K562 (cell line): Measurements from ENCODE around the gene DMXL1. TPM values are rescaled to one million over a fixed set of nuclear protein-coding genes. Genes with fewer than 3 reads are reported as not detected.

Experiments
- ATAC-seq: fragments of 200-7000 bp; cut with Tn5 transposase; 3 replicates; pipeline ENCODE4 v1.9.1; 2020; ENCODE audit warnings: moderate library complexity
- BruUV-seq: library from RNA; stranded (reverse); fragments of 400-500 nt; replicated peaks from 2 replicates; lab custom pipeline; 2021; lab: Mats Ljungman, UMichigan
- CTCF ChIA-PET: fragments of 300-600 bp; formaldehyde crosslinking; extraction: SDS; loops from one replicate; lab custom pipeline; 2021; ENCODE audit warnings: low intra/inter-chr PET ratio; lab: Yijun Ruan, JAX
- POLR2A ChIA-PET: fragments of 300-600, 350-650 bp; sonication (Branson Sonifier 250); formaldehyde crosslinking; extraction: SDS; loops from one replicate; lab custom pipeline; 2021; ENCODE audit warnings: antibody characterized with exemption, inconsistent platforms; lab: Yijun Ruan, JAX
- DNase-seq, 4 experiments: peaks; one replicate each; pipeline versions ENCODE4 v3.0.0 to v3.0.0-alpha.2; 2011 to 2018; ENCODE audit warnings: low spot score in 3 of 4, mixed read lengths in 3 of 4; ENCODE audit errors: extremely low read depth in 1 of 4
- FAIRE-seq: peaks from 2 replicates; lab custom pipeline; 2011; peaks lifted over from hg19 to GRCh38; lab: Jason Lieb, UNC
- H2AFZ ChIP-seq: 2 replicates; pipeline ENCODE4 v1.6.0; 2011; ENCODE audit warnings: low read depth, low read length, control low read depth, inconsistent platforms
- H3K27ac ChIP-seq: fragments of 200-600 bp; 3 replicates; pipeline ENCODE4 v1.8.0; 2011; ENCODE audit warnings: low read depth, mild to moderate bottlenecking, control low read depth, inconsistent platforms, low read length, moderate library complexity, mixed read lengths; ENCODE audit errors: extremely low read depth
- H3K27me3 ChIP-seq, 2 experiments: fragments of 300-600 bp in 1 of 2; 2 replicates in 1 of 2; 3 replicates in 1 of 2; pipeline versions ENCODE4 v1.6.0 to v1.8.0; 2011; ENCODE audit warnings: inconsistent platforms in 2 of 2, low read length in 2 of 2, mild to moderate bottlenecking in 1 of 2, mixed read lengths in 1 of 2, moderate library complexity in 1 of 2; ENCODE audit not compliant: control insufficient read depth in 2 of 2, insufficient read depth in 2 of 2
- H3K36me3 ChIP-seq: fragments of 300-600 bp; 3 replicates; pipeline ENCODE4 v1.8.0; 2011; ENCODE audit warnings: mild to moderate bottlenecking, low read length, inconsistent platforms; ENCODE audit not compliant: control insufficient read depth, insufficient read depth
- H3K4me1 ChIP-seq, 2 experiments: fragments of 200-600 bp in 1 of 2; replicated peaks in 1 of 2; 2 replicates in 1 of 2; 3 replicates in 1 of 2; pipeline versions ENCODE4 v1.5.1 to v1.8.0; 2011; ENCODE audit warnings: inconsistent platforms in 2 of 2, low read length in 2 of 2, mild to moderate bottlenecking in 1 of 2, mixed read lengths in 1 of 2, moderate library complexity in 1 of 2; ENCODE audit not compliant: control insufficient read depth in 2 of 2, insufficient read depth in 2 of 2
- H3K4me2 ChIP-seq: 2 replicates; pipeline ENCODE4 v1.6.1; 2011; ENCODE audit warnings: low read length, control low read depth, inconsistent platforms, mixed read lengths; ENCODE audit not compliant: insufficient read depth
- H3K4me3 ChIP-seq: fragments of 200-600 bp; sonication (generic), shearing (Covaris generic); 2 replicates; pipeline ENCODE4 v1.5.1; 2016; ENCODE audit warnings: control low read depth, inconsistent platforms
- H3K79me2 ChIP-seq: fragments of 200-600 bp; 3 replicates; pipeline ENCODE4 v1.8.0; 2011; ENCODE audit warnings: low read length, inconsistent platforms; ENCODE audit not compliant: control insufficient read depth, insufficient read depth
- H3K9ac ChIP-seq, 2 experiments: 2 replicates each; pipeline versions ENCODE4 v1.6.0 to v1.6.1; 2011; ENCODE audit warnings: low read depth in 2 of 2, low read length in 2 of 2, control low read depth in 1 of 2, inconsistent platforms in 1 of 2, mild to moderate bottlenecking in 1 of 2, mixed read lengths in 1 of 2; ENCODE audit not compliant: insufficient read depth in 1 of 2
- H3K9me1 ChIP-seq: one replicate; pipeline ENCODE4 v1.6.0; 2011; ENCODE audit warnings: inconsistent platforms, mild to moderate bottlenecking, low read length, moderate library complexity; ENCODE audit not compliant: control insufficient read depth, insufficient read depth
- H3K9me3 ChIP-seq: replicated peaks from 2 replicates; pipeline ENCODE4 v1.5.1; 2011; ENCODE audit warnings: low read depth, low read length, inconsistent platforms; ENCODE audit not compliant: control insufficient read depth, insufficient read depth
- H4K20me1 ChIP-seq: replicated peaks from 2 replicates; pipeline ENCODE4 v1.6.1; 2011; ENCODE audit warnings: low read length, inconsistent platforms, mixed read lengths; ENCODE audit not compliant: control insufficient read depth, insufficient read depth
- PRDM10 ChIP-seq: fragments of 450-650 bp; IDR thresholded peaks from 2 replicates; pipeline ENCODE4 v1.6.1; 2018; ENCODE audit not compliant: partially characterized antibody
- ZC3H11A ChIP-seq: IDR thresholded peaks from 2 replicates; pipeline ENCODE4 v1.6.1; 2012; ENCODE audit warnings: low read depth, low read length, improper control_type of control experiment
- ZFX ChIP-seq: sonication (generic); formaldehyde crosslinking; IDR thresholded peaks from 2 replicates; pipeline ENCODE4 v1.8.0; 2022; ENCODE audit warnings: mild to moderate bottlenecking, missing genetic modification reagents, moderate library complexity
- ZNF12 ChIP-seq: sonication (generic); formaldehyde crosslinking; IDR thresholded peaks from 2 replicates; pipeline ENCODE4 v1.4.0; 2020; ENCODE audit warnings: mild to moderate bottlenecking, missing genetic modification reagents
- WGBS: fragments of 100-300 bp; shearing (Covaris generic); methylation state at CpG from one replicate; pipeline ENCODE4 v1.1.6; 2016; ENCODE audit warnings: low coverage, mixed read lengths; ENCODE audit not compliant: insufficient coverage; ENCODE audit errors: missing lambda C conversion rate; 5-methylcytosine and 5-hydroxymethylcytosine counted together
- in situ Hi-C: fragments of 300-500 bp; cut with MboI; formaldehyde crosslinking; loops from 4 replicates; pipeline ENCODE4 v1.15.0; 2018; ENCODE audit warnings: inconsistent platforms, mixed read lengths
- intact Hi-C: fragments of 100-400 bp; cut with micrococcal nuclease; formaldehyde crosslinking; loops from 2 replicates; pipeline ENCODE4 v1.14.2; 2022
- polyA plus RNA-seq, 8 experiments: library from polyadenylated mRNA; depleted of rRNA in 4 of 8; stranded (reverse) in 5 of 8; unstranded in 3 of 8; fragments of >200 nt; fragmentation: Nextera tagmentation in 2 of 8; fragmentation: Illumina TruSeq in 1 of 8; extraction: Ambion mirVana in 2 of 8; extraction: Trizol in 1 of 8; gene quantifications; 2 replicates each; pipeline versions ENCODE4 v1.2.1 to v1.2.3, GENCODE V29; 2011 to 2014; ENCODE audit warnings: inconsistent platforms in 1 of 8, missing spikeins in 1 of 8
- total RNA-seq, 7 experiments: library from RNA; depleted of rRNA in 6 of 7; stranded (reverse); fragments of >200 nt in 6 of 7; fragmentation: Illumina TruSeq in 2 of 7; extraction: Trizol in 2 of 7; gene quantifications; 2 replicates each; pipeline versions ENCODE4 v1.2.1 to v1.2.3, GENCODE V29; 2011 to 2021; ENCODE audit warnings: low replicate concordance in 1 of 7

DMXL1 gene
- total and polyA plus RNA-seq, 9 of the 15 experiments (the other 6 are each of a cell fraction or from before 2014, with no cell fraction given) = 8.3 to 40.3 (median 30.6) TPM

- intact Hi-C loops (loop anchor here (10.0 kb wide), 2 partner anchors 106 to 286 kb away; no protein-coding TSS in a partner anchor), in situ Hi-C loops (no loop called here)
- Histone ChIP-seq H3K9me1 (no peaks in the 10 kb centered on the region), H3K4me1 (no peaks in the 10 kb centered on the region; a peak in 1 of 5 replicates), H3K4me2 (no peak overlapping the region), H3K4me3 (no peak overlapping the region), H3K27ac (no peak overlapping the region), H3K36me3 (no peaks in the 10 kb centered on the region), H3K79me2 (no peaks in the 10 kb centered on the region), H4K20me1 (no peaks in the 10 kb centered on the region), H3K9me3 (no peaks in the 10 kb centered on the region), H3K9ac (no peak overlapping the region), H3K27me3 (no peaks in the 10 kb centered on the region), H2AFZ (0 out of 2 replicates have a peak overlapping the region, but pooled peaks have one; percentile 5)
- BruUV-seq = no TSS peak
- ATAC-seq (no peak), DNase-seq (no peak), FAIRE-seq (no peak)
- CTCF ChIA-PET = no interaction called here
- 78% methylated on average over 5 of the region's 5 CpGs for WGBS
- TF ChIP-seq ZC3H11A = no peak
- no peak for TF ChIP-seq PRDM10
- no peak for TF ChIP-seq ZNF12 (CRISPR knock-in tag)
- TF ChIP-seq ZFX (CRISPR knock-in tag) = no peak
- POLR2A ChIA-PET = no interaction called here
These were observed 42.3 kb upstream of the DMXL1 start for GRCh38 chr5:119028575-119028974.
